Chondrocyte (in vitro differentiated cells): ENCODE data around the gene ARAP2. TPM values are rescaled to one million over a fixed set of nuclear protein-coding genes. Genes with fewer than 3 reads are reported as not detected.

Experiments
- DNase-seq: peaks from one replicate; pipeline ENCODE4 v3.0.0; 2021; ENCODE audit warnings: mixed read lengths, low spot score
- H3K27ac Mint-ChIP-seq: one replicate; pipeline ENCODE4 v1.8.0; 2021; ENCODE audit warnings: mild to moderate bottlenecking, moderate library complexity, mixed read lengths; ENCODE audit not compliant: unreplicated experiment
- H3K27me3 Mint-ChIP-seq: 2 replicates; pipeline ENCODE4 v1.8.0; 2021; ENCODE audit warnings: low read depth, mixed read lengths
- H3K36me3 Mint-ChIP-seq: 2 replicates; pipeline ENCODE4 v1.8.0; 2021; ENCODE audit warnings: low read depth, mixed read lengths
- H3K4me1 Mint-ChIP-seq: 2 replicates; pipeline ENCODE4 v1.8.0; 2021; ENCODE audit warnings: low read depth, mild to moderate bottlenecking, mixed read lengths
- H3K4me3 Mint-ChIP-seq: one replicate; pipeline ENCODE4 v1.8.0; 2021; ENCODE audit warnings: mild to moderate bottlenecking, moderate library complexity, mixed read lengths; ENCODE audit not compliant: unreplicated experiment
- H3K9me3 Mint-ChIP-seq: 2 replicates; pipeline ENCODE4 v1.8.0; 2021; ENCODE audit warnings: low read depth, mixed read lengths
- total RNA-seq: library from RNA; stranded (reverse); gene quantifications from 3 replicates; pipeline ENCODE4 v1.2.1, GENCODE V29; 2021
- TF ChIP-seq, protein P1 (sequence below): fragments of 200-600 bp; sonication (generic); IDR thresholded peaks from 2 replicates; pipeline ENCODE4 v1.5.0; 2021; ENCODE audit warnings: antibody characterized with exemption, mild to moderate bottlenecking, moderate library complexity

ARAP2 gene
- total RNA-seq, 1 donor from 2014 or later = 1.6 TPM

- H3K27me3 Mint-ChIP-seq = no peaks in the 10 kb centered on the region
- no peaks in the 10 kb centered on the region for H3K9me3 Mint-ChIP-seq
- DNase-seq = no peak
- peaks cover 6% of the 10 kb centered on the region for H3K4me1 Mint-ChIP-seq
- no peaks in the 10 kb centered on the region for H3K36me3 Mint-ChIP-seq
- no peak overlapping the region for H3K27ac Mint-ChIP-seq
- TF ChIP-seq, protein P1, sequence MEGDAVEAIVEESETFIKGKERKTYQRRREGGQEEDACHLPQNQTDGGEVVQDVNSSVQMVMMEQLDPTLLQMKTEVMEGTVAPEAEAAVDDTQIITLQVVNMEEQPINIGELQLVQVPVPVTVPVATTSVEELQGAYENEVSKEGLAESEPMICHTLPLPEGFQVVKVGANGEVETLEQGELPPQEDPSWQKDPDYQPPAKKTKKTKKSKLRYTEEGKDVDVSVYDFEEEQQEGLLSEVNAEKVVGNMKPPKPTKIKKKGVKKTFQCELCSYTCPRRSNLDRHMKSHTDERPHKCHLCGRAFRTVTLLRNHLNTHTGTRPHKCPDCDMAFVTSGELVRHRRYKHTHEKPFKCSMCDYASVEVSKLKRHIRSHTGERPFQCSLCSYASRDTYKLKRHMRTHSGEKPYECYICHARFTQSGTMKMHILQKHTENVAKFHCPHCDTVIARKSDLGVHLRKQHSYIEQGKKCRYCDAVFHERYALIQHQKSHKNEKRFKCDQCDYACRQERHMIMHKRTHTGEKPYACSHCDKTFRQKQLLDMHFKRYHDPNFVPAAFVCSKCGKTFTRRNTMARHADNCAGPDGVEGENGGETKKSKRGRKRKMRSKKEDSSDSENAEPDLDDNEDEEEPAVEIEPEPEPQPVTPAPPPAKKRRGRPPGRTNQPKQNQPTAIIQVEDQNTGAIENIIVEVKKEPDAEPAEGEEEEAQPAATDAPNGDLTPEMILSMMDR = no peak
- no peak overlapping the region for H3K4me3 Mint-ChIP-seq
Measured at GRCh38 chr4:36286481-36286871, 42.2 kb upstream of the ARAP2 start.

DNA sequence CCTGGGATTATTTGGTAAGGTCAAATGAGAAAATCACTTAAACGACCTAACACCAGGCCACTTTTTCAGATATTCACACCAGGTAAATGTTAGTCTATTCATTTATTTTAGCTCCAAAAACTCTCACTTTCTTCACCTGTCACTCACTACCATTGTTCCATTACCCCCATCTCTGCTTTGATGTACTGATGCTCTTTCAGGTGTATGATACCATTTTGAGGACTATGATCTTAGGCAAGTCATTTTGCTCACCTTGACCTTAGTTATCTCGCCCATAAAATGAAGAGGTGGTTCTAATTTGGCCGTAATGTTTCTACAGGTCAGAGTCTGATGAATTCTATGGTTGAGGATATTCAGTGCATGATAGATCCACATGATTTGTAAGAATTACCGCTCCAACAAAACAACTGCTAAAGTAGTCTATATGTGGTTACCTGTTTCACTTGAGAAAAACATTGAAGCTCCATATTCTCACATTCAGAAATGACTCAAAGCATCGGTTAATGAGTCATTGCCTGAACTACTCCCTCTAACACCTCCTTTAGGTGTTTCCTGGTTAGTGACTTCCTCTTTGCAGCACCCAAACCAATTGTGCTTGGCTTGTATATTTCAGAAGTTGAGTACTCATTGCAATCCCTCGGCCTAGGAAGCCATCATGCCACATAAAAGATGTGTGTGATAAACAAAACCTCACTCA is 41.6 kb upstream of the ARAP2 start:
- Mint-ChIP-seq H3K9me3 (no peaks in the 10 kb centered on the region), H3K4me3 (no peak overlapping the region), H3K36me3 (no peaks in the 10 kb centered on the region), H3K27ac (no peak overlapping the region), H3K27me3 (no peaks in the 10 kb centered on the region), H3K4me1 (peaks cover 6% of the 10 kb centered on the region)
- TF ChIP-seq, protein P1 = no peak
- DNase-seq = no peak

GRCh38 chr4:36283912-36284465 is 39.7 kb upstream of the ARAP2 start:
- no peak for DNase-seq
- Mint-ChIP-seq H3K36me3 (no peaks in the 10 kb centered on the region), H3K4me1 (peaks cover 9% of the 10 kb centered on the region), H3K4me3 (no peak overlapping the region), H3K27me3 (no peaks in the 10 kb centered on the region), H3K9me3 (no peaks in the 10 kb centered on the region), H3K27ac (no peak overlapping the region)
- TF ChIP-seq, protein P1 = no peak

DNA sequence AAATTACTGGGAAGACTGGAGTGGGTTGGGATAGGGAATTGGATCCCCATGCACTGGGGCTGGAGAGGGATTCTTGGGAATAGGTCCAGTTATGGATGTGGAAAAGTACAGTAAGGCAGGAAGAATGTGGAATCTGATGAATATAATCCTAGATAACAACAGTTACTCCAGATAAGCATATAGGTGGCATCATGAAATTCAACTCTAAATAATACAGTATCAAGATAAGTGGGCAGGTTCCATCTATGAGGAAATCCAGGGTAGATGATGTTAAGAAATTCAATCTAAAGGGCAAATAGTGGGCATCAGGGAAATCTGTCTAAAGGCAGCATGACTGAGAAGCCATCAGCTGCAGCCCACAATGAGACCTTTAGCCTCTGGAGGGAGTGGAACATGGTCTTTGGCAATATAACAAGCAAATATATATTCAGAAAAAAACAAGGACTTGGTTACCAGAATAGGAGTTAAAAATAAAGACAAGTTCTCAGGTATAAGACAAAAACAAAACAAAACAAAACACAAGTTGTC is 38.3 kb upstream of the ARAP2 start:
- Mint-ChIP-seq H3K4me1 (peaks cover 9% of the 10 kb centered on the region), H3K27me3 (no peaks in the 10 kb centered on the region), H3K4me3 (no peak overlapping the region), H3K36me3 (no peaks in the 10 kb centered on the region), H3K9me3 (no peaks in the 10 kb centered on the region), H3K27ac (no peak overlapping the region)
- no peak for DNase-seq
- TF ChIP-seq, protein P1 = no peak

DNA sequence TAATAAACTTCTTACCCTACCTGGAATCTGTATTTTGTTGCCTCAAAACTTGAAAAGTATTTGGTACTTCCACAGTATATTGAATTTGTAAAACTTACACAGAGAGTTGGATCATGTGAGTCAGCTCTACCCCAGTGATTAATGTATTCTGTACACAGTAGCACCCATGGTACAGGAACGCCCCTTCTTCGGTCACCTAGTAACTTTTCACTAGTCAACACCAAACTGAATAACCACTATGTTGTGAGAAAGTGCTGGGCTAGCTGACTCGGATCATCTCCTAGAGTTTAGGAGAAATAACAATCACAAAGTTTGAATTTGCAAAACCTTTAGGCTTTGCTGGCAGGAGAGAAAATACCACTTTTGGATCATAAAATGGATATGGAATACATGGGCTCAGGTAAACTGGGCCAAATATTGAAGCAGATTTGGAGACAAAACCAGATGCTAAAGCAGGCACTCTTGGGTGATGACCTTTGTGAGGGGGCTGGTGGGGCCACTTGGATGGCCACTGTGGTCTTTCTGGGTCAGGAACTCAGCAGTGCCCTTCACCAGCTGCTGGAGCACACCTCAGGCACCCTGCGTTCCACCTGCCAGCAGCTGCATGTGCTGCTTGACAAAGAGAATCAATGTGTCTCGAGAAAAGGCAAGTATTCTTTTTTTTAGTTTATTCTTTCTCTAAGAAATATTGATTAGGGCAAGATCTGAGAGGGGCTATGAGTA is 37.2 kb upstream of the ARAP2 start, which contains the start of gene DTHD1:
Gene DTHD1, plus strand, starts transcription at position 233 of the 723 bp plus-strand sequence. Its CDS starts 143 bp downstream, at position 376.
- Mint-ChIP-seq H3K4me3 (no peak within 1 kb of the TSS), H3K27me3 (no peaks in the 10 kb centered on the region), H3K4me1 (peaks cover 9% of the 10 kb centered on the region), H3K9me3 (no peaks in the 10 kb centered on the region), H3K27ac (no peak within 1 kb of the TSS), H3K36me3 (no peaks in the 10 kb centered on the region)
- TF ChIP-seq, protein P1 = no peak
- no peak for DNase-seq
